Globus pallidus (tissue), 1 donor: ENCODE data around the gene PAPOLB.

ENCODE experiments used
- DNase-seq: peaks from one replicate; pipeline ENCODE4 v3.0.0-alpha.2; 2015; ENCODE audit warnings: low spot score

PAPOLB gene

GRCh38 chr7:4842319-4843064, 19.3 kb downstream of the PAPOLB start:
- DNase-seq, result no peak

- DNase-seq, result no peak
Measured at GRCh38 chr7:4841836-4842235, 20.0 kb downstream of the PAPOLB start.

GRCh38 chr7:4841007-4841784, 20.6 kb downstream of the PAPOLB start:
- no peak for DNase-seq

GRCh38 chr7:4840079-4840501, 21.7 kb downstream of the PAPOLB start:
- DNase-seq, result no peak

- no peak for DNase-seq
Measured at GRCh38 chr7:4838626-4839334, 23.1 kb downstream of the PAPOLB start.

GRCh38 chr7:4837803-4838625, 23.8 kb downstream of the PAPOLB start:
- no peak for DNase-seq

GRCh38 chr7:4837041-4837802, 24.6 kb downstream of the PAPOLB start:
- no peak for DNase-seq

- DNase-seq, result no peak
Measured at GRCh38 chr7:4836206-4836661, 25.6 kb downstream of the PAPOLB start.

GRCh38 chr7:4835398-4836205, 26.2 kb downstream of the PAPOLB start:
- no peak for DNase-seq

- DNase-seq, result no peak
Measured at GRCh38 chr7:4834601-4835397, 27.0 kb downstream of the PAPOLB start.

- no peak for DNase-seq
Measured at GRCh38 chr7:4833691-4834600, 27.9 kb downstream of the PAPOLB start.

- DNase-seq, result no peak
Measured at GRCh38 chr7:4833176-4833575, 28.7 kb downstream of the PAPOLB start.

- DNase-seq, result no peak
Measured at GRCh38 chr7:4832711-4833110, 29.1 kb downstream of the PAPOLB start.

- DNase-seq, result no peak
Measured at GRCh38 chr7:4831723-4832495, 29.9 kb downstream of the PAPOLB start.

GRCh38 chr7:4830176-4830575, 31.7 kb downstream of the PAPOLB start:
- DNase-seq, result no peak

- DNase-seq, result no peak
Measured at GRCh38 chr7:4828720-4829383, 33.0 kb downstream of the PAPOLB start.

GRCh38 chr7:4825081-4825480, 36.7 kb downstream of the PAPOLB start:
- no peak for DNase-seq
